Adrenal gland (tissue), 12 donors: ENCODE data around the gene FCAR. TPM values are rescaled to one million over a fixed set of nuclear protein-coding genes. Genes with fewer than 3 reads are reported as not detected.
"Not testable (repeated sequence)": the region's sequence is repeated elsewhere in the genome, so short reads cannot be mapped to it uniquely, and the experiment has no call there.

ENCODE experiments used
- DNase-seq, 7 donors: peaks; one replicate each; pipeline ENCODE4 v3.0.0-alpha.2; 2019 to 2020
- H3K27ac ChIP-seq, 5 donors: fragments of 200-600 bp; sonication (generic) in 4 of 5; 1 replicate in 3 of 5; 2 replicates in 2 of 5; pipeline versions ENCODE4 v1.5.1 to v1.8.0; 2016 to 2020; ENCODE audit warnings: mild to moderate bottlenecking in 1 of 5
- H3K27me3 ChIP-seq: fragments of 200-600 bp; 2 replicates; pipeline ENCODE4 v1.8.0; 2021
- H3K36me3 ChIP-seq, 2 donors: fragments of 200-600 bp; replicated peaks in 1 of 2; 1 replicate in 1 of 2; 2 replicates in 1 of 2; pipeline versions ENCODE4 v1.5.1 to v1.8.0; 2018 to 2022
- H3K4me1 ChIP-seq, 2 donors: fragments of 200-600 bp; replicated peaks in 1 of 2; 1 replicate in 1 of 2; 2 replicates in 1 of 2; pipeline versions ENCODE4 v1.5.1 to v1.8.0; 2018 to 2021
- H3K4me3 ChIP-seq, 4 donors: fragments of 200-600 bp; sonication (generic) in 3 of 4; one replicate each; pipeline ENCODE4 v1.5.1; 2016 to 2018
- H3K9me3 ChIP-seq, 3 donors: fragments of 200-600 bp; sonication (generic) in 1 of 3; replicated peaks in 1 of 3; 1 replicate in 2 of 3; 2 replicates in 1 of 3; pipeline versions ENCODE4 v1.5.1 to v1.8.0; 2016 to 2021
- CTCF ChIP-seq, 6 experiments: fragments of 450-650 bp in 4 of 6; fragments of 200-600 bp in 2 of 6; sonication (generic) in 1 of 6; IDR thresholded peaks; 1 replicate in 5 of 6; 2 replicates in 1 of 6; pipeline versions ENCODE4 v1.5.1 to v1.8.0; 2016 to 2021; ENCODE audit warnings: antibody characterized with exemption in 6 of 6, mild to moderate bottlenecking in 2 of 6, moderate library complexity in 1 of 6
- POLR2A ChIP-seq, 2 donors: fragments of 450-650 bp; IDR thresholded peaks; one replicate each; pipeline ENCODE4 v1.6.1; 2017; ENCODE audit warnings: antibody characterized with exemption in 2 of 2, mild to moderate bottlenecking in 2 of 2, moderate library complexity in 1 of 2
- WGBS, 4 donors: extraction: QIAGEN DNeasy Blood & Tissue Kit in 2 of 4; methylation state at CpG; one replicate each; pipeline versions ENCODE4 v1.1.5 to v1.1.7; 2013 to 2017; 5-methylcytosine and 5-hydroxymethylcytosine counted together
- intact Hi-C, 2 donors: fragments of 100-400 bp; cut with DNase I; formaldehyde crosslinking; loops; one replicate each; pipeline versions ENCODE4 v1.14.1 to v1.15.0; 2022 to 2023
- polyA plus RNA-seq, 3 donors: library from polyadenylated mRNA; stranded (reverse); fragments of 200-250 nt in 2 of 3; fragments of 350-450 nt in 1 of 3; fragmentation: Illumina TruSeq in 1 of 3; extraction: RNeasy Lipid Tissue Mini Kit (QIAGEN cat#74804) in 1 of 3; gene quantifications; one replicate each; pipeline ENCODE4 v1.2.3, GENCODE V29; 2013 to 2014
- small RNA-seq, 2 donors: library from RNA; depleted of rRNA; stranded (forward); fragments of <200 nt; gene quantifications; one replicate each; pipeline ENCODE3, GENCODE V24; 2016
- total RNA-seq, 9 donors: library from RNA; depleted of rRNA in 4 of 9; stranded (reverse); fragments of >200 nt in 4 of 9; fragments of 120-200 nt in 1 of 9; fragmentation: NEBNext Ultra II Directional in 1 of 9; extraction: Animal tissue kit (Norgen Biotek cat#: 25700) in 1 of 9; gene quantifications; one replicate each; pipeline versions ENCODE4 v1.1.0 to v1.2.4, GENCODE V29; 2013 to 2023
- donor health status: healthy with polysubstance abuse.
- donor health status: Bipolar disorder and iron deficiency.
- donor health status: DM: yes; HTN: yes; CAD: no.
- donor health status: DM: no; HTN: no; CAD: no.
- donor health status: DM: no; HTN: no; CAD: no.
- donor health status: DM: yes; HTN: yes; CAD: no.

The FCAR gene
- total and polyA plus RNA-seq, 12 donors = 0.13 to 3.3 (median 0.39) TPM; not detected in 4

- intact Hi-C loops = no loop called here
- Histone ChIP-seq H3K27me3 (no peaks in the 10 kb centered on the region), H3K4me1 (no peaks in the 10 kb centered on the region), H3K4me3 (no peak overlapping the region), H3K36me3 (no peaks in the 10 kb centered on the region), H3K27ac (no peak overlapping the region), H3K9me3 (no peaks in the 10 kb centered on the region)
- no peak for TF ChIP-seq POLR2A (IDR thresholded peaks at IDR 0.05)
- no peak for TF ChIP-seq CTCF (IDR thresholded peaks at IDR 0.05)
- no peak for DNase-seq
- WGBS, 4 donors = 70 to 75% (median 70%) methylated on average over 9 of the region's 9 CpGs
These were observed 63.9 kb downstream of the FCAR start for GRCh38 chr19:54937926-54938325.

GRCh38 chr19:54938906-54939305, 64.9 kb downstream of the FCAR start:
- Histone ChIP-seq H3K27me3 (no peaks in the 10 kb centered on the region), H3K27ac (no peak overlapping the region), H3K4me1 (no peaks in the 10 kb centered on the region), H3K4me3 (no peak overlapping the region), H3K36me3 (no peaks in the 10 kb centered on the region), H3K9me3 (no peaks in the 10 kb centered on the region)
- no peak for DNase-seq
- TF ChIP-seq CTCF (IDR thresholded peaks at IDR 0.05) (no peak), POLR2A (IDR thresholded peaks at IDR 0.05) (no peak)
- whole genome bisulfite sequencing, 4 donors = 65 to 73% (median 69%) methylated on average over 11 of the region's 11 CpGs
- intact Hi-C loops = no loop called here

- H3K4me1 ChIP-seq, H3K9me3 ChIP-seq, H3K27ac ChIP-seq, H3K36me3 ChIP-seq, H3K4me3 ChIP-seq, intact Hi-C loops, DNase-seq, H3K27me3 ChIP-seq: not testable (repeated sequence)
- 40 to 79% (median 71%) methylated on average over 2 to 15 of the region's 28 CpGs for WGBS, 4 donors
These were observed 65.5 kb downstream of the FCAR start for GRCh38 chr19:54939538-54939937.

Small RNA genes lying within 50 kb of the gene (small RNA-seq; reads per million reads assigned to genes)
- 0 to 0.17 reads per million in 2 donors for gene RNU6-222P

Other genes with a start within 250 kb of the FCAR start
- gene LILRB1, start 243.8 kb upstream of the FCAR start, total RNA-seq = 10 to 100 TPM in 5 of 9 donors, 1 to 10 TPM in 2, under 1 TPM in 2; 0.36 to 20.2 (median 10.1) TPM
- gene LILRB1, start 243.8 kb upstream of the FCAR start, polyA plus RNA-seq = 10 to 100 TPM in 1 of 3 donors, 1 to 10 TPM in 2; 2.4 to 14.7 (median 3.1) TPM
- 10 to 100 TPM in 6 of 9 donors, 1 to 10 TPM in 1, under 1 TPM in 2; 0.83 to 26.4 (median 10.9) TPM for gene LILRB4, start 211.2 kb upstream of the FCAR start, total RNA-seq
- 10 to 100 TPM in 1 of 3 donors, 1 to 10 TPM in 2; 2.5 to 12.1 (median 5.0) TPM for gene LILRB4, start 211.2 kb upstream of the FCAR start, polyA plus RNA-seq
- gene KIR3DL3, start 149.8 kb upstream of the FCAR start, total RNA-seq = not detected
- not detected for gene KIR3DL3, start 149.8 kb upstream of the FCAR start, polyA plus RNA-seq
- gene KIR2DL3, start 135.7 kb upstream of the FCAR start, total RNA-seq = under 1 TPM in 1 of 9 donors, not detected in 8; 0.28 TPM
- under 1 TPM in 1 of 3 donors, not detected in 2; 0.24 TPM for gene KIR2DL3, start 135.7 kb upstream of the FCAR start, polyA plus RNA-seq
- not detected for gene KIR2DL1, start 104.4 kb upstream of the FCAR start, total RNA-seq
- gene KIR2DL1, start 104.4 kb upstream of the FCAR start, polyA plus RNA-seq = under 1 TPM in 1 of 3 donors, not detected in 2; 0.15 TPM
- under 1 TPM in 2 of 9 donors, not detected in 7; 0.34 to 0.36 TPM for gene KIR2DL4, start 70.6 kb upstream of the FCAR start, total RNA-seq
- gene KIR2DL4, start 70.6 kb upstream of the FCAR start, polyA plus RNA-seq = under 1 TPM in 2 of 3 donors, not detected in 1; 0.07 to 0.31 TPM
- gene KIR3DL1, start 57.8 kb upstream of the FCAR start, total RNA-seq = under 1 TPM in 1 of 9 donors, not detected in 8; 0.11 TPM
- under 1 TPM in 1 of 3 donors, not detected in 2; 0.09 TPM for gene KIR3DL1, start 57.8 kb upstream of the FCAR start, polyA plus RNA-seq
- gene KIR2DS4, start 41.6 kb upstream of the FCAR start, total RNA-seq = not detected
- gene KIR2DS4, start 41.6 kb upstream of the FCAR start, polyA plus RNA-seq = under 1 TPM in 1 of 3 donors, not detected in 2; 0.16 TPM
- not detected for gene KIR3DL2, start 23.8 kb upstream of the FCAR start, total RNA-seq
- under 1 TPM in 2 of 3 donors, not detected in 1; 0.03 to 0.15 TPM for gene KIR3DL2, start 23.8 kb upstream of the FCAR start, polyA plus RNA-seq
- gene NCR1, start 31.9 kb downstream of the FCAR start, total RNA-seq = under 1 TPM in 2 of 9 donors, not detected in 7; 0.17 to 0.55 TPM
- not detected for gene NCR1, start 31.9 kb downstream of the FCAR start, polyA plus RNA-seq
- gene NLRP7, start 73.3 kb downstream of the FCAR start, total RNA-seq = not detected
- under 1 TPM in 1 of 3 donors, not detected in 2; 0.05 TPM for gene NLRP7, start 73.3 kb downstream of the FCAR start, polyA plus RNA-seq
- 1 to 10 TPM in 5 of 9 donors, under 1 TPM in 4; 0.34 to 4.4 (median 1.3) TPM for gene NLRP2, start 92.1 kb downstream of the FCAR start, total RNA-seq
- gene NLRP2, start 92.1 kb downstream of the FCAR start, polyA plus RNA-seq = 1 to 10 TPM in 2 of 3 donors, under 1 TPM in 1; 0.08 to 3.9 (median 2.3) TPM
- under 1 TPM in 2 of 9 donors, not detected in 7; 0.11 to 0.22 TPM for gene GP6, start 164.0 kb downstream of the FCAR start, total RNA-seq
- gene GP6, start 164.0 kb downstream of the FCAR start, polyA plus RNA-seq = under 1 TPM in 1 of 3 donors, not detected in 2; 0.07 TPM
- gene RDH13, start 188.9 kb downstream of the FCAR start, total RNA-seq = 10 to 100 TPM in 6 of 9 donors, 1 to 10 TPM in 3; 6.8 to 27.9 (median 10.6) TPM
- gene RDH13, start 188.9 kb downstream of the FCAR start, polyA plus RNA-seq = 1 to 10 TPM; 7.2 to 8.5 (median 7.9) TPM
- 1 to 10 TPM in 6 of 9 donors, under 1 TPM in 2, not detected in 1; 0.60 to 4.4 (median 2.0) TPM for gene EPS8L1, start 201.6 kb downstream of the FCAR start, total RNA-seq
- gene EPS8L1, start 201.6 kb downstream of the FCAR start, polyA plus RNA-seq = 1 to 10 TPM in 2 of 3 donors, not detected in 1; 3.6 to 8.0 TPM
- gene PPP1R12C, start 243.4 kb downstream of the FCAR start, total RNA-seq = 100 to 1,000 TPM in 1 of 9 donors, 10 to 100 TPM in 8; 45.8 to 113 (median 74.2) TPM
- gene PPP1R12C, start 243.4 kb downstream of the FCAR start, polyA plus RNA-seq = 100 to 1,000 TPM in 2 of 3 donors, 10 to 100 TPM in 1; 22.1 to 251 (median 220) TPM